DMS 273 (cell line): ENCODE results near the gene C1orf35.
A peak's percentile ranks its signal among the peaks of the same experiment; 100 is the strongest.

Experiments used
- DNase-seq: peaks from one replicate; lab custom pipeline; 2025; ENCODE audit not compliant: unreplicated experiment; lab: John Stamatoyannopoulos, UW

Gene C1orf35

GRCh38 chr1:228109962-228110488, 6.9 kb upstream of the C1orf35 start:
- peak; percentile 26 for DNase-seq

- peak; percentile 98 for DNase-seq
These were observed 6.2 kb upstream of the C1orf35 start, which contains the start of gene MRPL55 for GRCh38 chr1:228109073-228109961. Gene MRPL55, minus strand, starts transcription at chr1:228109299. Its CDS starts 1,039 bp downstream, at chr1:228108260.

- DNase-seq, result no peak
These were observed 5.6 kb upstream of the C1orf35 start for GRCh38 chr1:228108742-228109072.

GRCh38 chr1:228108055-228108690, 5.0 kb upstream of the C1orf35 start:
- DNase-seq, result no peak

GRCh38 chr1:228107636-228108035, 4.5 kb upstream of the C1orf35 start:
- no peak for DNase-seq

- no peak for DNase-seq
These were observed 3.6 kb upstream of the C1orf35 start for GRCh38 chr1:228106800-228107054.

GRCh38 chr1:228105996-228106799, 3.1 kb upstream of the C1orf35 start:
- no peak for DNase-seq

- no peak for DNase-seq
These were observed 2.3 kb upstream of the C1orf35 start for GRCh38 chr1:228105270-228105995.

GRCh38 chr1:228104526-228105269, 1.6 kb upstream of the C1orf35 start:
- DNase-seq, result peak; percentile 50

GRCh38 chr1:228101994-228102790, 933 bp downstream of the C1orf35 start:
- DNase-seq, result peak; percentile 75

GRCh38 chr1:228101614-228101993, 1.5 kb downstream of the C1orf35 start:
- peak; percentile 50 for DNase-seq

- peak; percentile 50 for DNase-seq
These were observed 2.1 kb downstream of the C1orf35 start for GRCh38 chr1:228100822-228101613.

- no peak for DNase-seq
These were observed 3.8 kb downstream of the C1orf35 start for GRCh38 chr1:228099331-228099732.

GRCh38 chr1:228098323-228098931, 4.7 kb downstream of the C1orf35 start:
- DNase-seq, result no peak

GRCh38 chr1:228097333-228098081, 5.6 kb downstream of the C1orf35 start:
- no peak for DNase-seq

GRCh38 chr1:228096416-228097332, 6.5 kb downstream of the C1orf35 start:
- no peak for DNase-seq
